Gastroesophageal sphincter (tissue), 3 donors: Measurements from ENCODE around the gene SCLY.

Experiments used
- CTCF ChIP-seq, 4 experiments: fragments of 200-600 bp in 2 of 4; fragments of 450-650 bp in 2 of 4; sonication (generic) in 1 of 4; IDR thresholded peaks; one replicate each; pipeline ENCODE4 v1.5.1; 2017 to 2019; ENCODE audit warnings: antibody characterized with exemption in 4 of 4, mild to moderate bottlenecking in 2 of 4, moderate library complexity in 2 of 4
- POLR2A ChIP-seq, 2 donors: fragments of 450-650 bp; IDR thresholded peaks; one replicate each; pipeline ENCODE4 v1.6.1; 2017; ENCODE audit warnings: antibody characterized with exemption in 2 of 2, mild to moderate bottlenecking in 2 of 2, moderate library complexity in 1 of 2

- TF ChIP-seq CTCF (IDR thresholded peaks at IDR 0.05) (no peak), POLR2A (IDR thresholded peaks at IDR 0.05) (no peak)
Measured at GRCh38 chr2:238019962-238020361, 40.8 kb upstream of the SCLY start.
